ENCODE measurements around the gene MARF1. TPM values are rescaled to one million over a fixed set of nuclear protein-coding genes. Genes with fewer than 3 reads are reported as not detected.

Gene MARF1
- total and polyA plus RNA-seq, 9 of the 15 experiments (the other 6 are each of a cell fraction or from before 2014, with no cell fraction given): 4.7 to 33.2 (median 11.7) TPM

- TF ChIP-seq ZHX1 (conservative IDR thresholded peaks at IDR 0.05; ENCODE audit: low read length) (no peak), U2AF1 (optimal IDR thresholded peaks at IDR 0.05; ENCODE audit: low read depth, low read length) (no peak), RCOR1 (IDR thresholded peaks at IDR 0.05; ENCODE audit: borderline replicate concordance in 1 of 2, low read depth in 2 of 2, low read length in 2 of 2) (peak in 1 of 2 experiments; percentile 44; a peak in 1 of 4 replicates), ZBTB5 (IDR thresholded peaks at IDR 0.05) (no peak), ZBTB9 (CRISPR knock-in tag; IDR thresholded peaks at IDR 0.05) (no peak), HNRNPH1 (optimal IDR thresholded peaks at IDR 0.05; ENCODE audit: low read depth, low read length) (no peak), KAT7 (CRISPR knock-in tag; IDR thresholded peaks at IDR 0.05; ENCODE audit: borderline replicate concordance) (no peak), ZNF232 (CRISPR knock-in tag; IDR thresholded peaks at IDR 0.05) (no peak), ATF4 (CRISPR knock-in tag; IDR thresholded peaks at IDR 0.05) (no peak), THRAP3 (IDR thresholded peaks at IDR 0.05; ENCODE audit: borderline replicate concordance) (no peak), RBM15 (IDR thresholded peaks at IDR 0.05; ENCODE audit: insufficient read depth, low read length) (no peak), REST (IDR thresholded peaks at IDR 0.05; ENCODE audit: borderline replicate concordance) (peak; percentile 61), REST (CRISPR knock-in tag; IDR thresholded peaks at IDR 0.05; ENCODE audit: low read depth) (no peak)
Measured at GRCh38 chr16:15545544-15545943, 97.4 kb downstream of the MARF1 start (continued).
